GM19324 (cell line): Measurements from ENCODE around the gene ASB11.

Source experiments
- ATAC-seq: cut with Tn5 transposase; IDR thresholded peaks from one replicate; pipeline ENCODE4 v1.9.1; 2021; ENCODE audit warnings: mild to moderate bottlenecking, moderate library complexity; ENCODE audit not compliant: unreplicated experiment, low FRiP score

ASB11 gene

GRCh38 chrX:15236146-15236545, 79.3 kb downstream of the ASB11 start:
- ATAC-seq: no peak

GRCh38 chrX:15235001-15235400, 80.4 kb downstream of the ASB11 start:
- no peak for ATAC-seq

GRCh38 chrX:15233416-15234015, 81.9 kb downstream of the ASB11 start:
- ATAC-seq: no peak
